Activated B cell treated with CpG ODN at 0.5 μM for 24 hours (primary cell): ENCODE measurements around the gene LCORL. TPM values are rescaled to one million over a fixed set of nuclear protein-coding genes. Genes with fewer than 3 reads are reported as not detected.
"Not testable (repeated sequence)": the region's sequence is repeated elsewhere in the genome, so short reads cannot be mapped to it uniquely, and the experiment has no call there.

Experiments
- ATAC-seq: fragments of 200-7000 bp; cut with Tn5 transposase; one replicate; pipeline ENCODE4 v1.10.0; 2021; ENCODE audit warnings: low read depth, mild to moderate bottlenecking, moderate library complexity
- CTCF ChIA-PET: fragments of 350-600 bp; sonication (Branson Sonifier 250); formaldehyde crosslinking; loops from one replicate; lab custom pipeline; 2021; ENCODE audit warnings: antibody characterized with exemption; lab: Charles Lee
- POLR2A ChIA-PET: fragments of 350-600 bp; sonication (Branson Sonifier 250); formaldehyde crosslinking; loops from one replicate; lab custom pipeline; 2021; ENCODE audit warnings: antibody characterized with exemption; lab: Charles Lee
- DNase-seq: peaks from one replicate; pipeline ENCODE4 v3.0.0; 2022
- H3K27ac Mint-ChIP-seq: one replicate; pipeline ENCODE4 v1.8.0; 2020; ENCODE audit warnings: mixed read lengths
- H3K27me3 Mint-ChIP-seq: one replicate; pipeline ENCODE4 v1.8.0; 2021; ENCODE audit warnings: mixed read lengths
- H3K36me3 Mint-ChIP-seq: one replicate; pipeline ENCODE4 v1.8.0; 2021; ENCODE audit warnings: low read depth, mixed read lengths
- H3K4me1 Mint-ChIP-seq: one replicate; pipeline ENCODE4 v1.8.0; 2021; ENCODE audit warnings: mixed read lengths
- H3K4me3 Mint-ChIP-seq: one replicate; pipeline ENCODE4 v1.8.0; 2020; ENCODE audit warnings: mild to moderate bottlenecking, mixed read lengths
- H3K9me3 Mint-ChIP-seq: one replicate; pipeline ENCODE4 v1.8.0; 2020; ENCODE audit warnings: mixed read lengths
- CTCF ChIP-seq: fragments of 200-600 bp; IDR thresholded peaks from one replicate; pipeline ENCODE4 v1.8.0; 2022; ENCODE audit warnings: antibody characterized with exemption, mild to moderate bottlenecking
- intact Hi-C: fragments of 100-400 bp; cut with micrococcal nuclease; formaldehyde crosslinking; loops from one replicate; pipeline ENCODE4 v1.15.1; 2024
- total RNA-seq: library from RNA; stranded (reverse); gene quantifications from 2 replicates; pipeline ENCODE4 v1.2.3, GENCODE V29; 2022

Gene LCORL
- total RNA-seq, 1 donor from 2014 or later, result 12.6 TPM

GRCh38 chr4:18012134-18012806 is 9.3 kb downstream of the LCORL start:
- POLR2A ChIA-PET, result no interaction called here
- Mint-ChIP-seq H3K27ac (no peak overlapping the region), H3K36me3 (no peaks in the 10 kb centered on the region), H3K9me3 (no peaks in the 10 kb centered on the region), H3K4me1 (peaks cover 47% of the 10 kb centered on the region), H3K4me3 (no peak overlapping the region), H3K27me3 (no peaks in the 10 kb centered on the region)
- CTCF ChIA-PET, result interaction anchor here (1.4 kb wide), 1 partner anchor 8 kb away, joined by 4 read pairs; no protein-coding TSS in a partner anchor
- intact Hi-C loops, result loop anchor here (1.0 to 5.0 kb wide), 2 partner anchors 8 to 40 kb away; no protein-coding TSS in a partner anchor
- no peak for ATAC-seq
- DNase-seq, result no peak
- TF ChIP-seq CTCF, result no peak

GRCh38 chr4:18007625-18008024 is 13.9 kb downstream of the LCORL start:
- H3K27me3 Mint-ChIP-seq, result no peaks in the 10 kb centered on the region
- intact Hi-C loops, result no loop called here
- H3K4me1 Mint-ChIP-seq, result peaks cover 44% of the 10 kb centered on the region
- no peak overlapping the region for H3K27ac Mint-ChIP-seq
- H3K4me3 Mint-ChIP-seq, result no peak overlapping the region
- ChIA-PET POLR2A (no interaction called here), CTCF (no interaction called here)
- H3K9me3 Mint-ChIP-seq, result peaks cover 4% of the 10 kb centered on the region
- DNase-seq (no peak), ATAC-seq (no peak)
- TF ChIP-seq CTCF, result no peak
- H3K36me3 Mint-ChIP-seq, result peaks cover 20% of the 10 kb centered on the region

- H3K4me3 Mint-ChIP-seq, H3K9me3 Mint-ChIP-seq, H3K27me3 Mint-ChIP-seq, H3K27ac Mint-ChIP-seq, ATAC-seq, intact Hi-C loops, DNase-seq, CTCF ChIA-PET, POLR2A ChIA-PET: not testable (repeated sequence)
- Mint-ChIP-seq H3K36me3 (peaks cover 20% of the 10 kb centered on the region), H3K4me1 (peaks cover 39% of the 10 kb centered on the region)
These were observed 15.1 kb downstream of the LCORL start for GRCh38 chr4:18006432-18006831.

- H3K27ac Mint-ChIP-seq, result no peak overlapping the region
- H3K4me1 Mint-ChIP-seq, result peaks cover 26% of the 10 kb centered on the region
- TF ChIP-seq CTCF, result no peak
- ChIA-PET CTCF (no interaction called here), POLR2A (interaction anchor here (0.5 kb wide), 1 partner anchor 210 kb away, joined by 3 read pairs; no protein-coding TSS in a partner anchor)
- H3K4me3 Mint-ChIP-seq, result no peak overlapping the region
- ATAC-seq, result no peak
- intact Hi-C loops, result no loop called here
- peaks cover 3% of the 10 kb centered on the region for H3K36me3 Mint-ChIP-seq
- H3K27me3 Mint-ChIP-seq, result no peaks in the 10 kb centered on the region
- H3K9me3 Mint-ChIP-seq, result no peaks in the 10 kb centered on the region
- no peak for DNase-seq
These were observed 24.4 kb downstream of the LCORL start for GRCh38 chr4:17997129-17997528.

- CTCF ChIA-PET, result no interaction called here
These were observed 26.4 kb downstream of the LCORL start for GRCh38 chr4:17995165-17995564.

More at GRCh38 chr4:17995165-17995564, 26.4 kb downstream of the LCORL start:
- DNase-seq, result no peak
- no peaks in the 10 kb centered on the region for H3K27me3 Mint-ChIP-seq
- intact Hi-C loops, result no loop called here
- TF ChIP-seq CTCF, result no peak
- no peak overlapping the region for H3K27ac Mint-ChIP-seq
- no peaks in the 10 kb centered on the region for H3K9me3 Mint-ChIP-seq
- no peak for ATAC-seq
- H3K36me3 Mint-ChIP-seq, result peaks cover 8% of the 10 kb centered on the region
- POLR2A ChIA-PET, result no interaction called here
- peaks cover 19% of the 10 kb centered on the region for H3K4me1 Mint-ChIP-seq
- H3K4me3 Mint-ChIP-seq, result no peak overlapping the region
